GM19351 (cell line): ENCODE data around the gene ZNF598.

ENCODE experiments used
- ATAC-seq: cut with Tn5 transposase; IDR thresholded peaks from one replicate; pipeline ENCODE4 v1.9.1; 2021; ENCODE audit warnings: mild to moderate bottlenecking, moderate library complexity; ENCODE audit not compliant: unreplicated experiment

ZNF598 gene

DNA sequence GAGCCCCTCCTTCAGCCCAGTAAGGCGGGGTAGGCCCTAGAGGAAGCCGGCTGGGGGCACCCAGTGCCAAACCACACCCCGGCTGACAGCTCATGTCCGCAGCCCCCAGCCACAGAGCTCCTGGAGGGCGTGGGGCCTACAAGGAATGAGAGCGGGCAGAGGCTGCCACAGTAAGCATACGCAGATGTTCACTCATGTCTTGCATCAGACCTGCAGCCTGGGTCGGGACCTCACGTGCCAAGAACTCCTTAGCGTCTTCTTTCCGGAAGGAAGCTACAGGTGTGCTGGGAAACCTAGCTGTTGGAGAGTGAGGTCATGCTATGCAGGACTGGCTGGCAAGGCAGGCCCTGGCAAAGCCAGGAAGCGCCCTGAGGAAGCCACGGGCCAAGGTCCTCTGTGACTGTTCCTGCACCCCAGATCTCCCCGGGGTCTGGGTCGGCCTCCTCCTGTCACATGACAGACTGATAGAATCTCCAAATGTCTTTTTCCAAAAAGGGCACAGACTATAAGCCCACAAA lies 1.6 kb downstream of the ZNF598 start:
- no peak for ATAC-seq

DNA sequence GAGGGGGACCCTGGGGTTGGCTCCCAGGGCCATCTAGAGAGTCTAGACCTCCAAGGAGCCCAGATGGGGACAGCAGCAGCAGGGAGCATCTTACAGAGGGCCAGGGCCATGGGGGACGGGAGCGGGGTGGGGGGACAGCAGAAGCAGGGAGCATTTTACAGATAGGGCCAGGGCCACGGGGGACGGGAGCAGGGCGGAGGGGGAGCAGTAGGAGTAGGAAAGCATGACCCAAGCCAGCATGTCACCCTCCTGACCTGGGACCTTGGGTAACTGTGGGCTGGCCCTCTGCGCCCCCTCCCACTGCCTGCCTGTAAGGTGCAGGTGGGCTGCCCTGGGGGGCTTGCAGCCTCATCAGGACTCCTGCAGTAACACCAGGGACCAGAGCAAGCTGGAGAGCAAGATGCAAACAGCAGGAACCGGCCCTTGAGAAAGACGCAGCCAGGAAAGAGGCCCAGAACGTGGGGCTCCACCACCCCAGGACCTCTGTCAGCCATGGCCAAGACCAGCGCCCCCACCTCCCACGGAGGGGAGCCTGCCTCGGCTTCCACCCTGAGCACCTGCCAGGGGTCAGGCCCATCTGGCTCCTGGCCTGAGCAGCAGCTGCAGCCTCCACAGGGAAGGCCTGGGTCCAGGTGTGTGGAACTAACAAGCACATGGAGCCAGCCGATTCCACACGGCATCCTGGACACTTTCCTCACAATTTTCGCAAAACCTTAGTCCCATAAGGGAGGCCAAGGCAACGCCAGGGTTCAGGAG lies 2.4 kb downstream of the ZNF598 start:
- ATAC-seq = no peak

DNA sequence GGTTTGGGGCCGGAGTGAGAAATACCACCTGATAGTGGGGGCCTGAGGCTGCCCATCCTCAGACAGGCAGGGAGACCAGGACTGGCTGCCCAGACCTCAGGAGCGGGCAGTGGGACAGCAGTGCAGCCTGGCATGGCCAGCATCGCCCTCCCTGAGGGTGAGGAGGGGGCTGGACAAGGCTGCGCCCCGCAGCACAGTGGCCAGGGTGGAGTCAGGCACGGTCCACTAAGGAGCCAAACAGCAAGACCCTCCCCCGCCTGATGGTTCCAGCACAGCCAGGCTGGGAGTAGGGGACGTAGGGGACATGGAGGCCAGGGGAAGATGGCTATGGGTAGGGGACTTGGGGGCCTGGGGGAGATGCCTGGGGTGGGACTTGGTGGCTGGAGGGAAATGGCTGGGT lies 3.3 kb downstream of the ZNF598 start:
- no peak for ATAC-seq

DNA sequence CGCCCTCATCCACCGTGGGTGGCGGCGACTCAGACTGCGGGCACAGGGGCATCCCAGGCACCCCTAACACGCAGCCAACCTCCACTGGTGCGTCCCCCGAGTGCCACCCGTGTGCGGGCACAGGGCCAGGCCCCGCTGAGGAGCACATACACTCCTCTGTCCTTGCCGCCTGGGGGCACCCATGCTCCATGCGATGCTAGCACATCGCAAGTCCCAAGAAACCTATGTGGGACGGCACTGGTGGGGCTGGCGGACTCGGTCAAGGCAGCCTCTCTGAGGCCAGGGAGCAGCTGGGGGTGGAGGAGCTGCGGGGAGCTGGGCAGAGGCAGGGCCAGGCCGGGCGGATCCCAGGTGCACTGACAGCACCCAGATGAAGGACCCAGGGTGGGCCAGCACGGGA lies 4.0 kb downstream of the ZNF598 start:
- no peak for ATAC-seq

GRCh38 chr16:2004795-2005517 lies 4.7 kb downstream of the ZNF598 start:
- no peak for ATAC-seq

DNA sequence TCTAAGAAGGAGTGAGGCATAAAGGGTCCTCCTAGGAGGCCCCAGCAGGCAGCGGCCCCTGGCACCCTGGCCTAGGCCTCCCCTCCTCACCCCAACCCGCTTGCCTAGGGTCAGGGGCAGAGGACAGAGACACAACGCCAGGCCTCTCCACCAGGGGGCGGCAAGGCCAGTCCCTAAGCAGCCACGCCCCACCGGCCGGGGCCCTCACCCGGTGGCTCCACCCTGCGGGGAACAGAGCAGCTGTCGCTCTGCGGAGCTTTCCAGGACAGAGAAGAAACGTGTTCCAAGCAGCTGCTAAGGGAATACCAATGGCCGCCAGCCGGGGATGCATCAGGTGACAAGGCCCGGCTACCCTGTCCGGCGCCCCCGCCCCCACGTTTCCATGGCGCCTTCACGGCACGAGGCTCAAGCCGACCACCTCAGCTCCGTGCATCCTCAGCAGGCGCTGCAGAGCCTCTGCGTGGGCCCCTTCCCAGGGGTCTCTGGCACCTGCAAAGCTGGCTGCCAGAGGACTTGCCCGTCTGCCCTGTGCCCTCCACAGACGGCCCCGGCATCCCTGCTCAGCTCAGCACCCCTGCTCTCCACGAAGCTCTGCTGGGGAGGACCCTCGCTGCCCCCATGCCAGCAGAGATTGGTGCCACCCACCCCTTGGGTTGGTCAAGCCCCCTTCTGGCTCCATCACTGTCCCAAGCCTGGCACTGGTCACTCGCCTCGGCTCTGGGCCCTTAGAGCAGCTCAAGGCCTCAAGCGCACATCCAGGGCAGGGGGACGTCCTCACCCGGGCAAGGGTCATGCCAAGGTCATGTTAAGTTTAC lies 5.6 kb downstream of the ZNF598 start:
- peak; percentile 70 for ATAC-seq

DNA sequence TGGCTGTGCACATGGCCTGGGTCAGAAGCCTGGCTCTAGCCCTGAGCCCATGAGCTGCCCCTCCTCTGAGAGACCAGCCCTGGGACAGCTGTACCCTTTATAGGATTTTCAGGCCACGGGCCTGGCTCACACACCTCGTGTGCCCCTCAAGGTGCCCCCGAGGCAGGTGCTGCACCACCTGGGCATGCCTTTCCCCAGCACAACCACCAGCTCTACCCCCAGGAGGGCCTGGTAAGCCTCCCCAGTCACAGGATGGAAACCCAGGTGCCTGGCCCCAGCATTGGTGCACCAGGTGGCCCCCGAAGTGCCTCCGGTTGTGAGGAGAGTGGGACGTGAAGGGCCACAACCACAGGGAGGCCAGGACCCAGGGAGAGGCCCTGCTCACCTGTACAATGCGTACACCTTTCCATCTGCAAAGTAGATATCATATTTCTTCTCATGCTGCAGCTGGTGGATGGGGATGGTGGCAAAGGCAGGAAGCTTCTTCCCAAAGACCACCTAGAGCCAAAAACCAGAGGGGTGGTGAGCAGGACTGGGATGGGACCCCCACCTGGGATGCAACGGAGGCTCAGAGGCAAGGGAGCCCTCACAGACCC lies 6.3 kb downstream of the ZNF598 start:
- ATAC-seq = no peak

DNA sequence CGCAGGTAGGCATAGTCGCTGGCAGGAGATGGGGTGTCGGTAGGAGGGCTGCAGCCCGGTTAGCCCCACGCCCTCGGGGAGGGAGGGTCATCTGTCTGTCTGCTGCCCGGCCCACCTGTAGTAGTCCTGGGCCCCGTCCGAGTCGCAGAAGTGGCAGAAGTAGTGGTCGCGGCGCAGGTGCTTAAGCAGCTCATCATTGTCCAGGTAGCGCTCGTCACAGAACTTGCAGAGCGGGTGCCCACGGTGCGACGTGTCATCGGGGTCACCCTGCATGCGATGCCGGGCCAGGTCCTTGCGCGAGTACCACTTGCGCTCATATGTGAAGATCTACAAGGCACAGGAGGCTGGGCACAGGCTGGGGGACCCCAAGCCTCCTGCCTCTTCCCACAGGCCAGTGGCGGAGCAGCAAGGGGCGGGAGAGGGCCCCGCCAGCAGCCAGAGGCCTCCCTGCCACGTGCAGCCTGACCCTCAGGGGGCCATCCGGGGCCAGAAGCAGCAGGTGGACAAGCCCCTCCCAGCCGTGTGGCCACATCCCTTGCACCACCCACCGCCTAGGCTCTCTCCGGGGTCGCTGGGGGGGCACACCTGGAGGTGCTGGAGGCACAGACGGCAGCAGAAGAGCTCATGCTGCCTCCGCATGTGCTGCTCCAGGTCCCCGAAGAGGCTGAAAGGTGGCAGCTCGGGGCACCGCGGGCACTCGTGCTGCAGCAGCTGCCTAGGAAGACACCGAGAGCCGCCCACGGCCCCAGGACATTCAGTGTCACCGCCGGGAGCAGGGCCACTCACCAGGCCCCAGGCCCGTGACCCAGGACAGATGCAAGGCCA lies 7.0 kb downstream of the ZNF598 start:
- no peak for ATAC-seq

GRCh38 chr16:2001456-2002355 lies 7.9 kb downstream of the ZNF598 start:
- no peak for ATAC-seq

DNA sequence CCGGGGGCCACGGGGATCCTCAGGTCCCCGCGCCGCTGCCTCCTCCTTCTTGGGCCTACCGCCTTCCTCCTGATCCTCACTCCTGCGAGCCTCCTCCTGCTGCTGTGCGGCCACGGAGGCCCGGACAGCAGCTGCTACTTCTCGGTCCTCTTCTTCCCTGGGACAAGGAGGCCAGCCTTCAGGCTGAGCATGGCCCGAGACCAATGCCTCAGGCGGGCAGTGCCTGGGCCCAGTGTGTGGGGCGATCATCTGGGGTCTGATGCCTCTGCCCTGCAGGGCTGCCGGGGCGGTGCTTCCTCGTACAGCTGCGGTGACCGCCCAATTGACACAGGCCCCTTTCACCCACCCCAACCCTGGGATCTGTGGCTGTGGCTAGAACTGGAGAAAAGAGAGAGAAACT lies 8.6 kb downstream of the ZNF598 start:
- ATAC-seq = no peak

GRCh38 chr16:1999866-2000514 lies 9.6 kb downstream of the ZNF598 start:
- ATAC-seq = no peak

GRCh38 chr16:1998852-1999801 lies 10.5 kb downstream of the ZNF598 start:
- ATAC-seq = no peak

DNA sequence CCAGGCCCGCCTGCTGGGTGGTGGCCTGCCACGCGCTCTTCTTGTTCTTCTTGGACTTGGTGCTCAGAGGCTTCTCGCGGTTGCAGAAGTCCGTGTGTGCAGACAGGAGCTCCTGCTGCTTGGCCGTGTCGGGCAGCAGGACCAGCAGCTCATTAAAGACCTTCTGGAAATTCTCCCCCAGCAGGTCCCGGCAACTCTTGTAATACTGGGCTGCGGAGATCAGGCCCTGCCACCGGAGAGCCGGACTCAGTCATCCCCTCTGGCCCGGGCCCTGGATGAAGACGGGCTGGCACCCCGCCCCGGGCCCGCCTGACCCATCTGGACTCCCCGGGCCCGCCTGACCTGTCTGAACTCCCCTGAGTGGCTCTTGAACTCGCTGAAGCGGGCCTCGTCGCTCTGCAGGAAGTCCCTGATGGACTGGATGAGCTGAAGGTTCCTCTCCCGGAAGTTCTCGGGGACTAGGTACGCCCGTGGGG lies 11.2 kb downstream of the ZNF598 start:
- ATAC-seq = no peak

DNA sequence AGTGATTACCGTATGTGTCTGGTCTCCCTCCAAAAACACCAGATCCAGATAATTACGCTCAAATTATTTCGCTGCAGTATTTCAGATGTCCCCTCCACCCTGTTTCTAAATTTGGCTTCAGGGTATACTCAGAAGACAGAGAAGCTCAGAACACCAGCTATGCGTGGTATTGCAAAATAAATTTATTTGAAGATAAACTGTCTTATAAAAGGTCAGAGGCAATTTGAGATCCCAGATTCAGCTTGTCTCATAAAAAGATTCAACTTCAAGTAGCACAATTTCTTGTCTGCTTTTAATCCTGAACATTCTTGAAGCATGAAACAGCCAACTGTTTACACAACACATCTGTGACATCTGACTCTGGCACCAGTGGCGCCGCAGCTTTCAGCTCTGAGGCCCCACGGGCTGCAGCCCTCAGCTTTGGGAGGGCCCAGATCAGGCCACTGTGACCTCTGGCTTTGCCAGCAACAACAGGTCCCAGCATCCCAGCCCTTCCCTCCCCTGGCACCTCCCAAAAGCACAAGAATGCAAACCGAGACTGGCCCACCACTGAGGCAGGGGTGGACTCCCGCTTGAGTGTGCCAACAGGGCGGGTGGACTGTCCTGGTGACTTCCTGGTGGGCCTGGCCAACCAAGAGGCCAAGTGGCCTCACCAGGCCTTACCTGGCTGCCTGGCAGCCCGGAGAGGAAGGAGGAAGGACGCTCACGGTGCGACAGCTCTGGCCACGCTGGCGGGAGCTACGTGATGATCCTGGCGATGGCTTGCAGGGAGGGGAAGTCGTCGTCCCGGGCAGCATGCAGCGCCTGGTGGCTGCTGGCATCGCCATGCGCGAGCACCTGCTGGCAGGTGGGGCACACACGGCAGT lies 11.9 kb downstream of the ZNF598 start:
- no peak for ATAC-seq

DNA sequence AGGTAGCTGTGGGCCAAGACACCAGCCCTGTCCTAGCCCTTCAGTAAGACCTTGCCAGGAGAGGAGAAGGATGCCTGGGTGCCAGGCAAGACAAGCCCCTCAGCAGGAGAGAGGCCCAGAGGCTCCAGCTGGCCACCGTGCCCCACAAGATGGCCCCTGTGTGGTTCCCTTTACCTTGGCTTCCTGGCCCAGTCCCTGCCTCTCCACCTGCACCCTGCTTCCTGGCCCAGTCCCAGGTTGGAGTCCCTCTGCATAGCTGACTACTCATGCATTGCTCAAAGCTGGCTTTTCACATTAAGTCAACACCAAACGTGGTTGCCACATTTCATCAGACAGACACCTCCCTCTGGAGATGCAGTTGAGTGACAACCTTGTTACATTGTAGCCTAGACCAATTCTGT lies 15.9 kb downstream of the ZNF598 start:
- ATAC-seq = no peak

- no peak for ATAC-seq
Measured at GRCh38 chr16:1992704-1993317, 16.8 kb downstream of the ZNF598 start.
